ENCODE data around the gene AUTS2. TPM values are rescaled to one million over a fixed set of nuclear protein-coding genes. Genes with fewer than 3 reads are reported as not detected.

Gene AUTS2
- total RNA-seq, 1 experiment from 2014 or later = not detected

- CTCF ChIA-PET = no interaction called here
- TF ChIP-seq CTCF (IDR thresholded peaks at IDR 0.05; ENCODE audit: unreplicated experiment) = no peak
- H3K4me1 Mint-ChIP-seq (ENCODE audit: low read depth, unreplicated experiment) = no peaks in the 10 kb centered on the region
- BruUV-seq (replicated peaks) = no TSS peak
- peaks cover 10% of the 10 kb centered on the region for H3K9me3 Mint-ChIP-seq (ENCODE audit: low read depth, unreplicated experiment)
- DNase-seq = no peak
- H3K27ac Mint-ChIP-seq (ENCODE audit: unreplicated experiment) = no peak overlapping the region
- intact Hi-C loops (cut with micrococcal nuclease; ENCODE audit: unreplicated experiment) = no loop called here
- no peaks in the 10 kb centered on the region for H3K36me3 Mint-ChIP-seq (ENCODE audit: insufficient read depth, unreplicated experiment)
- no peaks in the 10 kb centered on the region for H3K27me3 Mint-ChIP-seq (ENCODE audit: unreplicated experiment)
- no peak overlapping the region for H3K4me3 Mint-ChIP-seq (ENCODE audit: low read depth, unreplicated experiment)
Observed at GRCh38 chr7:70015353-70015752, 417.1 kb downstream of the AUTS2 start.

- DNase-seq = no peak
- H3K36me3 Mint-ChIP-seq (ENCODE audit: insufficient read depth, unreplicated experiment) = no peaks in the 10 kb centered on the region
- no peaks in the 10 kb centered on the region for H3K27me3 Mint-ChIP-seq (ENCODE audit: unreplicated experiment)
- TF ChIP-seq CTCF (IDR thresholded peaks at IDR 0.05; ENCODE audit: unreplicated experiment) = no peak
- H3K27ac Mint-ChIP-seq (ENCODE audit: unreplicated experiment) = no peak overlapping the region
- no peak overlapping the region for H3K4me3 Mint-ChIP-seq (ENCODE audit: low read depth, unreplicated experiment)
- no peaks in the 10 kb centered on the region for H3K4me1 Mint-ChIP-seq (ENCODE audit: low read depth, unreplicated experiment)
- CTCF ChIA-PET = no interaction called here
- peaks cover 10% of the 10 kb centered on the region for H3K9me3 Mint-ChIP-seq (ENCODE audit: low read depth, unreplicated experiment)
- BruUV-seq (replicated peaks) = no TSS peak
- intact Hi-C loops (cut with micrococcal nuclease; ENCODE audit: unreplicated experiment) = no loop called here
Observed at GRCh38 chr7:70016044-70016770, 417.9 kb downstream of the AUTS2 start.

- BruUV-seq (replicated peaks) = no TSS peak
Observed at GRCh38 chr7:70017357-70017756, 419.1 kb downstream of the AUTS2 start.

GRCh38 chr7:70018700-70019099 lies 420.4 kb downstream of the AUTS2 start:
- BruUV-seq (replicated peaks) = no TSS peak
- no peaks in the 10 kb centered on the region for H3K4me1 Mint-ChIP-seq (ENCODE audit: low read depth, unreplicated experiment)

More at GRCh38 chr7:70017357-70017756, 419.1 kb downstream of the AUTS2 start:
- Mint-ChIP-seq H3K4me1 (ENCODE audit: low read depth, unreplicated experiment) (no peaks in the 10 kb centered on the region), H3K27me3 (ENCODE audit: unreplicated experiment) (no peaks in the 10 kb centered on the region), H3K36me3 (ENCODE audit: insufficient read depth, unreplicated experiment) (no peaks in the 10 kb centered on the region), H3K27ac (ENCODE audit: unreplicated experiment) (no peak overlapping the region), H3K4me3 (ENCODE audit: low read depth, unreplicated experiment) (no peak overlapping the region), H3K9me3 (ENCODE audit: low read depth, unreplicated experiment) (peaks cover 8% of the 10 kb centered on the region)
- DNase-seq = no peak
- no peak for TF ChIP-seq CTCF (IDR thresholded peaks at IDR 0.05; ENCODE audit: unreplicated experiment)
- CTCF ChIA-PET = no interaction called here
- intact Hi-C loops (cut with micrococcal nuclease; ENCODE audit: unreplicated experiment) = no loop called here

More at GRCh38 chr7:70018700-70019099, 420.4 kb downstream of the AUTS2 start:
- DNase-seq = no peak
- intact Hi-C loops (cut with micrococcal nuclease; ENCODE audit: unreplicated experiment) = no loop called here
- no peak overlapping the region for H3K27ac Mint-ChIP-seq (ENCODE audit: unreplicated experiment)
- no peak for TF ChIP-seq CTCF (IDR thresholded peaks at IDR 0.05; ENCODE audit: unreplicated experiment)
- H3K36me3 Mint-ChIP-seq (ENCODE audit: insufficient read depth, unreplicated experiment) = no peaks in the 10 kb centered on the region
- H3K4me3 Mint-ChIP-seq (ENCODE audit: low read depth, unreplicated experiment) = no peak overlapping the region
- CTCF ChIA-PET = no interaction called here
- H3K9me3 Mint-ChIP-seq (ENCODE audit: low read depth, unreplicated experiment) = peaks cover 6% of the 10 kb centered on the region
- H3K27me3 Mint-ChIP-seq (ENCODE audit: unreplicated experiment) = no peaks in the 10 kb centered on the region
